Small intestine (tissue), 7 donors: Measurements from ENCODE around the gene KCNC4. TPM values are rescaled to one million over a fixed set of nuclear protein-coding genes. Genes with fewer than 3 reads are reported as not detected.

Experiments
- DNase-seq, 2 donors: peaks; one replicate each; pipeline versions ENCODE4 v3.0.0 to v3.0.0-alpha.2; 2013
- FAIRE-seq: peaks from 2 replicates; lab custom pipeline; 2012; peaks lifted over from hg19 to GRCh38; lab: Jason Lieb, UNC
- H3K27ac ChIP-seq, 3 donors: one replicate each; pipeline ENCODE4 v1.5.1; 2013; ENCODE audit warnings: low read length in 2 of 3, mild to moderate bottlenecking in 2 of 3, control low read depth in 1 of 3, inconsistent platforms in 1 of 3, low read depth in 1 of 3, moderate library complexity in 1 of 3
- H3K27me3 ChIP-seq, 3 donors: one replicate each; pipeline ENCODE4 v1.6.1; 2013; ENCODE audit warnings: low read length in 3 of 3, inconsistent platforms in 1 of 3; ENCODE audit not compliant: control insufficient read depth in 3 of 3, insufficient read depth in 3 of 3
- H3K36me3 ChIP-seq, 3 donors: one replicate each; pipeline ENCODE4 v1.6.1; 2013; ENCODE audit warnings: low read length in 3 of 3, inconsistent platforms in 1 of 3, low read depth in 1 of 3, mild to moderate bottlenecking in 1 of 3, moderate library complexity in 1 of 3; ENCODE audit not compliant: control insufficient read depth in 3 of 3, insufficient read depth in 2 of 3
- H3K4me1 ChIP-seq, 3 donors: one replicate each; pipeline ENCODE4 v1.6.1; 2013; ENCODE audit warnings: low read length in 2 of 3, inconsistent platforms in 1 of 3, low read depth in 1 of 3, mild to moderate bottlenecking in 1 of 3, moderate library complexity in 1 of 3; ENCODE audit not compliant: control insufficient read depth in 3 of 3, insufficient read depth in 2 of 3
- H3K4me3 ChIP-seq, 3 donors: one replicate each; pipeline ENCODE4 v1.5.1; 2013; ENCODE audit warnings: low read length in 3 of 3, control low read depth in 1 of 3, inconsistent platforms in 1 of 3, low read depth in 1 of 3, mild to moderate bottlenecking in 1 of 3, moderate library complexity in 1 of 3
- H3K9me3 ChIP-seq, 2 donors: one replicate each; pipeline ENCODE4 v1.6.1; 2013; ENCODE audit warnings: low read depth in 1 of 2, low read length in 1 of 2; ENCODE audit not compliant: control insufficient read depth in 2 of 2, insufficient read depth in 1 of 2
- WGBS, 3 donors: extraction: QIAGEN DNeasy Blood & Tissue Kit; methylation state at CpG; one replicate each; pipeline ENCODE4 v1.1.7; 2013; 5-methylcytosine and 5-hydroxymethylcytosine counted together
- polyA plus RNA-seq, 4 donors: library from polyadenylated mRNA; stranded (reverse) in 3 of 4; unstranded in 1 of 4; fragments of 200-250 nt in 3 of 4; fragments of 120-200 nt in 1 of 4; gene quantifications; one replicate each; pipeline versions ENCODE4 v1.2.1 to v1.2.3, GENCODE V29; 2013
- donor health status: healthy with polysubstance abuse.
- donor health status: control.
- donor health status: control.
- donor health status: Bipolar disorder and iron deficiency.
- donor health status: healthy.

KCNC4 gene
- polyA plus RNA-seq, 4 donors, result under 0.01 to 3.7 (median 2.1) TPM

- 81 to 90% (median 88%) methylated on average over 10 of the region's 10 CpGs for WGBS, 3 donors
Measured at GRCh38 chr1:110195196-110195595, 14.9 kb upstream of the KCNC4 start.

GRCh38 chr1:110196917-110197765 lies 13.0 kb upstream of the KCNC4 start:
- no peak for FAIRE-seq

More at GRCh38 chr1:110195196-110195595, 14.9 kb upstream of the KCNC4 start:
- Histone ChIP-seq H3K27ac (no peak overlapping the region), H3K36me3 (no peaks in the 10 kb centered on the region), H3K9me3 (no peaks in the 10 kb centered on the region), H3K27me3 (no peaks in the 10 kb centered on the region), H3K4me1 (no peaks in the 10 kb centered on the region), H3K4me3 (no peak overlapping the region)
- DNase-seq (no peak), FAIRE-seq (no peak)

GRCh38 chr1:110197905-110198629 lies 12.0 kb upstream of the KCNC4 start:
- no peaks in the 10 kb centered on the region for H3K9me3 ChIP-seq
- no peak overlapping the region for H3K27ac ChIP-seq
- H3K36me3 ChIP-seq, result no peaks in the 10 kb centered on the region
- H3K27me3 ChIP-seq, result peaks cover 0 to 3% (median 0%) of the 10 kb centered on the region in 3 donors
- H3K4me3 ChIP-seq, result no peak overlapping the region
- FAIRE-seq, result no peak
- DNase-seq, result no peak
- WGBS, 3 donors, result 90 to 92% (median 90%) methylated on average over 21 to 23 of the region's 23 CpGs
- no peaks in the 10 kb centered on the region for H3K4me1 ChIP-seq

More at GRCh38 chr1:110196917-110197765, 13.0 kb upstream of the KCNC4 start:
- Histone ChIP-seq H3K4me3 (no peak overlapping the region), H3K27me3 (peaks cover 0 to 3% (median 0%) of the 10 kb centered on the region in 3 donors), H3K9me3 (no peaks in the 10 kb centered on the region), H3K36me3 (no peaks in the 10 kb centered on the region), H3K4me1 (no peaks in the 10 kb centered on the region), H3K27ac (no peak overlapping the region)
- DNase-seq, result peak; percentile 68 to 73
- WGBS, 3 donors, result 51 to 57% (median 56%) methylated on average over 12 of the region's 12 CpGs

GRCh38 chr1:110198746-110199145 lies 11.4 kb upstream of the KCNC4 start:
- H3K4me1 ChIP-seq, result peaks cover 0 to 2% (median 0%) of the 10 kb centered on the region in 3 donors
- peaks cover 0 to 3% (median 0%) of the 10 kb centered on the region in 3 donors for H3K27me3 ChIP-seq
- H3K4me3 ChIP-seq, result no peak overlapping the region
- no peak overlapping the region for H3K27ac ChIP-seq
- FAIRE-seq, result no peak
- DNase-seq, result no peak
- WGBS, 3 donors, result 77 to 90% (median 84%) methylated on average over 2 of the region's 2 CpGs
- no peaks in the 10 kb centered on the region for H3K36me3 ChIP-seq
- no peaks in the 10 kb centered on the region for H3K9me3 ChIP-seq

GRCh38 chr1:110200190-110200589 lies 9.9 kb upstream of the KCNC4 start:
- 45 to 50% (median 47%) methylated on average over 2 of the region's 2 CpGs for WGBS, 3 donors

GRCh38 chr1:110200666-110201065 lies 9.4 kb upstream of the KCNC4 start:
- Histone ChIP-seq H3K4me3 (no peak overlapping the region), H3K27me3 (peaks cover 0 to 3% (median 0%) of the 10 kb centered on the region in 3 donors), H3K36me3 (no peaks in the 10 kb centered on the region), H3K4me1 (peaks cover 0 to 2% (median 0%) of the 10 kb centered on the region in 3 donors), H3K9me3 (no peaks in the 10 kb centered on the region), H3K27ac (no peak overlapping the region)
- WGBS, 3 donors, result 72 to 86% (median 78%) methylated on average over 14 of the region's 14 CpGs
- FAIRE-seq (no peak), DNase-seq (no peak)

More at GRCh38 chr1:110200190-110200589, 9.9 kb upstream of the KCNC4 start:
- Histone ChIP-seq H3K9me3 (no peaks in the 10 kb centered on the region), H3K27me3 (peaks cover 0 to 3% (median 0%) of the 10 kb centered on the region in 3 donors), H3K27ac (no peak overlapping the region), H3K4me1 (peaks cover 0 to 2% (median 0%) of the 10 kb centered on the region in 3 donors), H3K36me3 (no peaks in the 10 kb centered on the region), H3K4me3 (no peak overlapping the region)
- FAIRE-seq (no peak), DNase-seq (no peak)

GRCh38 chr1:110201157-110201825 lies 8.8 kb upstream of the KCNC4 start:
- 84 to 87% (median 86%) methylated on average over 10 of the region's 10 CpGs for WGBS, 3 donors
- no peak overlapping the region for H3K27ac ChIP-seq
- peaks cover 0 to 2% (median 0%) of the 10 kb centered on the region in 3 donors for H3K4me1 ChIP-seq
- no peak overlapping the region for H3K4me3 ChIP-seq
- no peaks in the 10 kb centered on the region for H3K9me3 ChIP-seq
- no peak for FAIRE-seq
- DNase-seq, result no peak
- H3K36me3 ChIP-seq, result no peaks in the 10 kb centered on the region
- H3K27me3 ChIP-seq, result peaks cover 0 to 3% (median 0%) of the 10 kb centered on the region in 3 donors
